Breast epithelium (tissue), 3 donors: Measurements from ENCODE around the gene IRS1.

ENCODE experiments used
- POLR2A ChIP-seq: fragments of 450-650 bp; IDR thresholded peaks from one replicate; pipeline ENCODE4 v1.6.1; 2016; ENCODE audit warnings: antibody characterized with exemption, mild to moderate bottlenecking, moderate library complexity
- TF ChIP-seq, protein P1 (sequence below), 3 donors: fragments of 450-650 bp; IDR thresholded peaks; one replicate each; pipeline ENCODE4 v1.5.1; 2016 to 2017; ENCODE audit warnings: antibody characterized with exemption in 3 of 3, mild to moderate bottlenecking in 3 of 3, moderate library complexity in 3 of 3

DNA sequence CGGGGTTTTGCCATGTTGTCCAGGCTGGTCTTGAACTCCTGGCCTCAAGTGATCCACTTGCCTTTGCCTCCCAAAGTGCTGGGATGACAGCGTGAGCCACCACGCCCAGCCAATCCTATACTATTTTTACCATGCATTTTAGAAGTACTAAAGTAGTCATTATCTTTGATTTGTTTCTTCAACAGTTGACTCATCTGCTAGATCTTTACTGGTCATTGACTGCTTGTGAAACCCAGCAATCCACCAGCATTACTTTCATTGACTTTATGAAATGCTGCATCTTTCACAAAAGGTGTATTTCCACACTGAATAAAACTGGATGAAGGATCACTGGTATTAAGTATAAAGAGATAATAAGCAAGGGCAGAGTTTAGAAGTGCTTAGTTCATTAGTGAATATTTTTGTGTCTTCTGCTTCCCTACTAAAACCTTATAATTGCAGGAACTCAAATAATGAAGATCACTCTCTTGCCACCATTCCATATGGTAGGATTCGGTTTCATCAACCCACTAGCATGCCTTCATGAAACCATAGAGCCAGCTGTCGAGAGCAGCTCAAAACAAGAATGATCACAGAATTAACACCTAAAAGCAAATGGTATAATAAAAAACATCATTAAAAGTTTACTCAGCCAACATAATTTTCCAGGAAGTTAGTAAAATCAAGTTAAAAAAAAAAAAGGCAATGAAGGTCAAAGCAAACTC is 33.1 kb downstream of the IRS1 start:
- TF ChIP-seq, protein P1, sequence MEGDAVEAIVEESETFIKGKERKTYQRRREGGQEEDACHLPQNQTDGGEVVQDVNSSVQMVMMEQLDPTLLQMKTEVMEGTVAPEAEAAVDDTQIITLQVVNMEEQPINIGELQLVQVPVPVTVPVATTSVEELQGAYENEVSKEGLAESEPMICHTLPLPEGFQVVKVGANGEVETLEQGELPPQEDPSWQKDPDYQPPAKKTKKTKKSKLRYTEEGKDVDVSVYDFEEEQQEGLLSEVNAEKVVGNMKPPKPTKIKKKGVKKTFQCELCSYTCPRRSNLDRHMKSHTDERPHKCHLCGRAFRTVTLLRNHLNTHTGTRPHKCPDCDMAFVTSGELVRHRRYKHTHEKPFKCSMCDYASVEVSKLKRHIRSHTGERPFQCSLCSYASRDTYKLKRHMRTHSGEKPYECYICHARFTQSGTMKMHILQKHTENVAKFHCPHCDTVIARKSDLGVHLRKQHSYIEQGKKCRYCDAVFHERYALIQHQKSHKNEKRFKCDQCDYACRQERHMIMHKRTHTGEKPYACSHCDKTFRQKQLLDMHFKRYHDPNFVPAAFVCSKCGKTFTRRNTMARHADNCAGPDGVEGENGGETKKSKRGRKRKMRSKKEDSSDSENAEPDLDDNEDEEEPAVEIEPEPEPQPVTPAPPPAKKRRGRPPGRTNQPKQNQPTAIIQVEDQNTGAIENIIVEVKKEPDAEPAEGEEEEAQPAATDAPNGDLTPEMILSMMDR (IDR thresholded peaks at IDR 0.05) = no peak
- no peak for TF ChIP-seq POLR2A
